Stimulated activated CD4-positive, alpha-beta T cell treated with anti-CD3 and anti-CD28 coated beads, Interleukin-15, amount 100 ng/mL, for 48 hours (primary cell): ENCODE measurements around the gene SLC51A.
"Not testable (repeated sequence)": the region's sequence is repeated elsewhere in the genome, so short reads cannot be mapped to it uniquely, and the experiment has no call there.

Source experiments
- DNase-seq, 2 donors: peaks; one replicate each; pipeline ENCODE4 v3.0.0-alpha.2; 2020; ENCODE audit warnings: low read depth in 2 of 2

The SLC51A gene

DNA sequence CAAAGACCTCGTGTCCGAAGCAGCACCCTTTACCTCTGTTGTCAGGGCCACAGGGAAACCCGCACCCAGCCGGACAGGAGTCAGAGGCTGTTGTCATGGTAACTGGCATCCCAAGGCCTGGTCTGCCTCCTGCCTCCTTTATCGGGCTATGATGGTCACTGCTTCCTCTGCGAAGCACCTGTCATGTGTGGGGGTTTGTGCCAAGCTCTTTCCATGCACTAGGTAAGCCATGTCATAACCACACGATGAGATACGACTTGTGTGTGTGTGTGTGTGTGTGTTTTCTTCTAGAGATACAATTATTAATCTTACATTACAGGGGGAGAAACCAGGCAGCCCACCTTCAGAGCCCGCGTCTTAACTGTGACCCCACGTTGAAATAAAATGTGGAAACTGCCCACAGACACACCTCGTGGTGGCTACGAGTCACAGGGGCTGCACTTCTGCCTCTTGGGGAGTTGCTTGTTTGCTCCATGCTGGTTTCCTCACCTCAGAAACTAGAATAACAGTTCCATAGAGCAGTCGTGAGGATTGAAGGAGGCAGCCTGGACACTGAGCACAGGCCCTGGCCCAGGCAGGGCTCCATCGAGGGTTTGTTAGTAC is 23.1 kb upstream of the SLC51A start:
- DNase-seq = no peak

DNA sequence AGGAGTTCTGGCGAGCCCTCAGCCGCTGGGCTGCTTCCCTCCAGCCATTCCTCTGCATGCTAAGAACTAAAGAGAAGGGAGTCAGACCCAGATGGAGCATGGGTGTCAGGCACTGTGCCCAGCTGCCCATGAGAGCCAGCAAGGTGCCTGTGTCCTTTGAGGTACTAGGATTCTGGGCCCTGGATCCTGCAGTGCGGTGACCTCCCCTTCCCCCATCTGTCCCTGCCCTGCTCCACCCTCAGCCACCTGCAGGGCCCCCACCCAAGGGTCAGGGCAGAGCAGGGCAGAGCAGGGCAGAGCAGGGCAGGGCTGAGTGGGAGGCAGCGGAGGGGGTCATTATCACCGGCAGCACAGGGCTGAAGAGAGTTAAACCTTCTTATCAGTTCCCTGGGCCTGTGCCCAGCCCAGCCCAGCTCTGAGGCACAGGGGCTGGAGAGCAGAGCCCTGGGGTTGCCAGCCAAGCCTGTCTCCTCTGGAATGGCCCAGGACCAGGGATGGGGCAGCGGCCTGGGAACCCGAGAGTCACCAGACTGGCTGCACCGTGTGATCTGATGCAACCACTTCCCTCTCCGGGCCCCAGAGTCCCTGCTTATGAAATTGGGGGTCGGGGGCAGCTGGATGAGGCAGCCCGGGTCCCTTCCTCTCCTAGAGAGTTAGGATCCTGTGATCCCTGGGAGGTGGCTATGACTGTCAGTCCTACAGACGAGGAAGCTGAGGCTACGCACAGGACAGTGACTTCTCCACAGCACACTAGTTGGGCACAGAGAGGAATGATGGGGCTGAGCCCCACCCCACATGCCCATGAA is 22.4 kb upstream of the SLC51A start:
- DNase-seq = no peak

DNA sequence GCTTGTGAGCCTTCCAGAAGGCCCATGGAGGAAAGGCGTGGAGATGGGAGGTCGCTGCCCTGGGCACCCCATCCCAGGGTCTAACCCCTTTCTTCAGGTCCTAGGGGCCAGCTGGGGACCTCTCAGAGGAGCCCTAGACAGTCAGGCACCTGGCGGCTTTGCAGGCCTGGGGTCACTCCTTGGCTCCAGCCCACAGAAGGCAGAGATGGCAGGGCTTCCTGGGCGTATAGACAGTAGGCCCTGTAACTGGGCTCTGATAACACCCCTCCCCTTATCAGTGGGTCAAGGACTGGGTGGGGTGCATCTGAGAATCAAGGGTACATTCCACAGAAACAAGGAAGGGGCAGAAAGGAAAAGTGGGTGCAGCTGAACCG is 21.8 kb upstream of the SLC51A start:
- no peak for DNase-seq

DNA sequence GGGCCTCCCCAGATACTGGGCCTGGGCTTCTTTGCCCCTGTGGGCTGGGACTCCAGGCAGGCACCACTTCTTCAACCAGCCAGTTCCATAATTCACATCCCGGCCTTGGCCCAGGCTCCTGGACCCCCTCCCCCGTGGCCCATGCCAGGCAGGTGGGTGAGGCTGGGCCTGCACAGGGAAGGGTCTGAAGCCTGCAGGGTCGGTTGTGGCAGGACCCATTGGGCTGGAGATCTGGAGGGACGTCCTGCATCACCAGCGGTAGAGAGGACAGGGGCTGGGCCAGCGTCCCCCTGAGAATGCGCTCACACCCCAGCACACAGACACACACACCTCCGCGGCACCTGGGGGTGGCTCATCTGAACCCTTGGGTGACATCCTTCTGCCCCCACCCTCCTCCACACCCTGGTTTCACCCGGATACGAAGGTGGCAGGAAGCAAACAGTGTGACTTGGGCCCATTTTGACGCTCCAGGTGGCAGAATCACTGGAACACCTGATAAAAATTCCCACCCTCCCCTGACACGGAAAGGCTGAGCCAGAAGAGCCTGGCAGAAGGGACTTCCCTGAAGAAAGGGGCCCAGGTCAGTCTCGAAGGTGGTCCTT is 20.6 kb upstream of the SLC51A start:
- DNase-seq = no peak

DNA sequence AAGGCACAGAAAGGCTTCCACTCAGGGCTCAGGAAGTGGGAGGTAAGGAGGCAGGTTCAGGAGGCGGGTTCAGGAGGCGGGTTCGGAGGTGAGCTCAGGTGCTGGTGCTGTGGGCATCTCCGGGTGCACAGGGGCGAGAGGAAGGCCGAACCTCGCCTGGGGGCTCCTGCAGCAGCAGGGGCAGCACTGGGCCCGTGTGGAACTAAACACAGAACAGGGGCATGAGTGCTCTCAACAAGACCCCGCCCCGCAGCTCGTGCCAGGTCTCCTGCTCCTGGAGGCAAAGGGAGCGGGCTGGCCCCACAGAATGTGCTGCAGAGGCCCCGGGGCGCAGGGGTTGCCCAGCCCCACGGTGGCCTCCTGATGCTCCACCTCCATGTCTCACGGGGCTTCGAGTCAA is 18.8 kb upstream of the SLC51A start:
- no peak for DNase-seq

DNA sequence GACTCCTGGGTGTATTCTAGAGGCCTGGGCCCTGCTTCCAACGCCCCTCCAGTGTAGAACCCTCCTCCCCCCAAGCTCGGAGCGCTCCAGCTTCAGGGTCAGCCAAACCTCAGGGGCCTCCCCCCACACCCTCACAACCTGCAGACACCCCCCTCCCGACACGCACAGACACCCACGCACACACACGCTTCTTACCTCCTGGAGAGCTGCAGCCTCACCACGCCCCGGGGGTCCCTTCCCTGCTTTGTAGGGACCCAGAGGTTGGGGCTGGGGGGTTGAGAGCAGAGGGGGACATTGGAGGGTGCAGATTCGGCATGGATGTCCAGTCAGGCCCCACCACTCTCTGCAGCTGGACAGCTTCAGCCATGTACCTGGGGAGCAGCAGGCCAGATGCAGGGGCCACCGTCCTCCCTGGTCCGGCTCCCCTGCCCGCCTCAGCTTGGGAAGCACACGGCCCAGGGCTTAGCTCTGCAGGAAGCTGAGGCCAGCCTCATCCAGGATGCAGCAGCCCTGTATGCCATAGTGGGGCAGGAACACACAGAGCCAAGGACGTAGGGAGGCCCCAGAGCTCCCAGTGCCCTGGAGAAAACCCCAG is 18.2 kb upstream of the SLC51A start:
- DNase-seq = no peak

DNA sequence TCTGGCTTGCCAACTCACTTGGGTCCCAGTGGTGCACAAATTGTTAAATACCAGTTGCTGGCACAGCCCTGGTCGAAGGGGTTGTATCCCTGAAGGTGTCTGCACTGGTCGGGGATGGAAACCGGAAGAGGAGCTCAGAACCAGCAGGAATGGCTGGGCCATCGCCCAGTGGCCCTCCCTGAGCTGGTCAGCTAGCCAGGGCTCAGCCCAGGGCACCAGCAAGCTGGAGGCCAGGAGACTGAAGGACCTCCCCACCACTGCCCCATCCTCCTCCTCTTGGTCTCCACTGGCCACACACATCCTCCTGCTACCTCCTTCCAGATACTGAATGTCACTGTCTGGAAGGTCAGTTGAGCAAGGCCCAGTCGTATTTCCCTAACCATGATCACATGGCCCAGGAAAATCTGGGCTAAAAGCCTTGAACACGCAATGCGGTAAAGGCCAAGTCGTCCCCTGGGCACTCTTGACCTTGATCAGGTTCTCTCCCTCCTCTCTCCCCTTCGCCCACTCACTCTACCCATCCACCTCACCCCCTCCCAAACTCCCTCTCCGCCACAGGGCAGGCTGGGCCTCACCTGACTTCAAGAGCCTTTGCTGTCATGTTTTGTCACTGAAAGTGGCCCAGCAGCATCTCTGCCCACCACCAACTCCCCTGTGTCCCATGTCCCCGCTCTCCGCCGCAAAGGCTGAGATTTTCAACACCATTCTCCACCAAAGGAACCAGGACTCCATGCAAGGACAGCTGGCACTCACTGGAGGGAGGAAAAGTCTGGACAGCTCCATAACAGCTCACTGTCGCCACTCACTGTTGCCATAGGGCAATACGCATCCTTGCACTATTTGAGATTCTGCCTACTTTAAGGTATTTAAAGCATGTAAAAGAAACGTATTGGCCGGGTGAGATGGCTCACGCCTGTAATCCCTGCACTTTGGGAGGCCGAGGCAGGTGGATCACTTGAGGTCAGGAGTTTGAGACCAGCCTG is 17.3 kb upstream of the SLC51A start:
- DNase-seq = no peak

DNA sequence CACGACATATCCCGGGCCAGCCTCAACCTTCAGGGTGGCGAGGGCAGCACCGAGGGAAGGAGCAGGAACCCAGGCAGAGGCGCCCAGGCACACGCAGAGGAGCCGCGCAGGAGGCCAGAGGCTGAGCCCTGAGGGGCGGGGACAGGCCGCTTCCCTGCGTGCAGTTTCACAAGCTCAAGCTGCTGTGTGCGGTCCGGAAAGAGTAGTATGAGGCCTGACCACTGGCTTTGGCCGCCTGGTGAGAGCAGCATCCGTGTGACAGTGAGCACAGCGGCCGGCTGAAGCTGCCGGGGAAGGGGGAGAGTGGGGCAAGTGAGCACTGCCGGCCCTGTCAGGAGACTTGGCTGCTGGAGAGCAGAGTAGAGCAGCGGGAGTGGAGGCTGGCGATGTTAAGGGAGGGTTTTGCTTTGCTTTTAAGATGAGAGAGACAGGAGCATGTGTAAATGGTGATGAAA is 13.8 kb upstream of the SLC51A start:
- no peak for DNase-seq

DNA sequence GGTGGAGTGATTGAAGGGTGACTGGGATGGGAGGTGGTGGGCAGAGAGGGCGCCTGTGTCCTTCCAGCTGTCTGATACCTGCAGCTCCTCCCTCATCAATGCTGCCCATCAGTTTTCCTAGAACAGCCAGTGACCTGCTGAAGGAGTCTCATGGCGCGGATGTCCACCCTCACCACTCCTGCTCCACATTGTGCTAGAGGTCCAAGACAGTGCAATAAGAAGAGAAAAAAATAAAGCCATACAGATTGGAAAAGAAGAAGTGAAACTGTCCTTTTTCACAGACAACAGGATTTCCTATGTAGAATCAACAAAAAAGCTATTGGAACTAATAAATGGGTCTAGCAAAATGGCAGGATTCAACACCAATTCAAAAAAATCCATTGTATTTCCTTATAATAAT is 12.5 kb upstream of the SLC51A start:
- DNase-seq = no peak

DNA sequence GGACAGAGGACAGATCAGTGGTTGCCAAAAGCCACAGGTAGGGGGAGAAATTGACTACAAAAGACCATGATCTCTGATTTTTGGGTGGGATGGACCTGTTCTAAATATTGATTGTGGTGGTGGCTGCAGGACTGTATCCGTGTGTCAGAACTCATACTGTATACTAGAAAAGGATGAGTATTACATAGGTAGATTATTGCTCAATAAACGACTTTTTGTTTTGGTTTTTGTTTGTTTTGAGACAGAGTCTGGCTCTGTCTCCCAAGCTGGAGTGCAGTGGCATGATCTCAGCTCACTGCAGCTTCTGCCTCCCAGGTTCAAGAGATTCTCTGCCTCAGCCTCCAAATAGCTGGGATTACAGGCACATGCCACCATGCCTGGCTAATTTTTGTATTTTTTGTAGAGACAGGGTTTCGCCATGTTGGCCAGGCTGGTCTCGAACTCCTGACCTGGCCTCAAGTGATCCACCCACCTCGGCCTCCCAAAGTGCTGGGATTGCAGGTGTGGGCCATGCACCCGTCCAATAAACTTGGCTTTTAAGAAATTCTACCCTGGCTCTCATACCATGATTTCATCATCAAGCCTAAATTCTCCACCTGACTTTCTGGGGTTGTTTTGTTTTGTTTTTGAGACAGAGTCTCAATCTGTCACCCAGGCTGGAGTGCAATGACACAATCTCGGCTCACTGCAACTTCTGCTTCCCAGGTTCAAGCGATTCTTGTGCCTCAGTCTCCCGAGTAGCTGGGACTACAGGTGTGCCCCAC is 10.7 kb upstream of the SLC51A start:
- DNase-seq = not testable (repeated sequence)

DNA sequence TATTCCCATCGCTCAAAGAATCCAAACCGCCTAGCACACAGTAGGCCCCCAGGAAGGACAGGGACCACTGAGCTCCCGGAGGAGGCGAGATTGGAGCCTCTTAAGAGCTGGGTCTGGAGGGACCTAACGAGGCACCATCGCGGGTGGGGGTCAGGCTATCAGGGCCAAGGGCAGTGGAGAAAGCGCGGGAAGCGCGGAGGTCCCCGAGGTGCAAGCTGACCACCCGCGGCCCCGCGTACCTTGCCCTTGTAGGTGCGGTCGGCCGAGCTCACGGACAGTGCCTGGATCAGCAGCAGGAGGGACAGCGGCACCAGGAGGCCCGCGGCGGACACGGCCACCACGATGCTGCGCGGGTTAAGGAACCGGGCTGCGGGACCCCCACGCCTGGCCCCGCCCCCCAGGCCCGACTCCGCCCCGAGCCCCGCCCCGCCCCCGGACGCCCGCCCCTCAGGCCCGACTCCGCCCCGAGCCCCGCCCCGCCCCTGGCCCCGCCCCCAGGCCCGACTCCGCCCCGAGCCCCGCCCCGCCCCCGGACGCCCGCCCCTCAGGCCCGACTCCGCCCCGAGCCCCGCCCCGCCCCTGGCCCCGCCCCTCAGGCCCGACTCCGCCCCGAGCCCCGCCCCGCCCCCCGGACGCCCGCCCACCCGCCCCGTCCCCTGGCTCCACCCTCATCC is 9.0 kb upstream of the SLC51A start:
- DNase-seq = no peak

DNA sequence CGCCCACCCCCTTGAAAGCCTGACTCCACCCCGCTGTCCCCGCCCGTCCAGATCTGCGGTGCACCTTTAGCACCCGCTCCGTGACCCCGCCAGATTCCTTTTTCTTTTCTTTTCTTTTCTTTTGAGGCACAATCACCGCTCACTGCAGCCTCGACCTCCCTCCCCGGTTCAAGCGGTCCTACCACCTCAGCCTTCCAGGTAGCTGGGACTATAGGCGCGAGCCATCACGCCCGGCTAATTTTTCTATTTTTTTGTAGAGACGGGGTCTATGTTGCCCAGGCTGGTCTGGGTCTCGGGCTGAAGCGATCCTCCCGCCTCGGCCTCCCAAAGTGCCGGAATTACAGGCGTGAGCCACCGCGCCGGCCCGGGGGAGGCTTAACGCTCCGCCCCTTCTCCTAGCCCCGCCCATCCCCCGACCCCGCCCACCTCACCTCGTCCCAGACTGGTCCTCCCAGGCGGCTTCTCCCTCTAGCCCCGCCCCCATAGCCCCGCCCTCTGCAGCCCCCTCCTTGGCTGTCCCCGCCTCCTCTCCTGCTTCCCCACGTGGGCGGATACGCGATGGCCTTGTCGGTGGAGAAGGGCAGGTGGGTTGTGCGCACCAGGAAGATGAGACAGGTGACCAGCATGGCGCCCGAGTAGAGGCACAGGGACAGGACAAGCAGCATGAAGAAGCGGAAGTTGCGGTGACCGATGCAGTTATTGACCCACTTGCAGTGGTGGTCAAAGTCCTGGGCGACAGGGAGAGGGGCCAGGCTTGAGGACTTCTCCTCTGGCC is 8.3 kb upstream of the SLC51A start:
- DNase-seq = peak; percentile 62 to 63

DNA sequence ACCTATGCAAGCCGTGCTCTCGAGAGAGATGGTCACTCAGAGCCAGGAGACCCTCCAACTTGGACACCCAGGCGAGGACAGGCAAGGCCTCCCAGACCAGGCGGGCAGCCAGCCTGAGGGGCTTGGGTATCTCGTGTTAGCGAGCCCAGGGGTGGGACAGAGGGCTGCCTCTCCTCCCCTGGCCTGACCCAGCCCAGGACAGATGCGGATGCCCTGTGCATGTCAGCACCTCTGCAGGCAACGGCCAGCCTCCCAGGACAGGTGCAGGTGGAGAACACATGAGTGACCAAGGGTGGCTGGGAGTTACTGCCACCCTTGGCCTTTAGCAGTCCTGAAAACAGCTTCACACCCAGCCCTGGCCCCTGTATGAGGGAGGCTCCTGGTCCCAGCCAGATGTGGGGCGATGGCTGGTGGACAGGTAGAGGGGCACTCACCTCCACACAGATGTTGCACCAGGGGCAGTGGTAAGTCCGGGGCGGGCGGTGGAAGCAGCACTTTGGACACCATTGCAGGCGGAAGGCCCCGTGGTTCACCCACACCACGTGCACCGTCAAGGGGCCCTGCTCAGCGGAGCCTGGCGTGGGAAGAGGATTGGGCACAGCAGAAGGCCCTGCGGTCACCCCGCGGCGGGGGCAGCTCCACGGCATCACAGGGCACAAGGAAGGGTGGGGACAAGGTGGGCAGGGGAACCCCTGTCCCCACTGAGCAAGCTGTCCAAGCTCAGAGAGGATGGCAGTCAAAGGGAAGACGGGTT is 7.2 kb upstream of the SLC51A start:
- DNase-seq = no peak

DNA sequence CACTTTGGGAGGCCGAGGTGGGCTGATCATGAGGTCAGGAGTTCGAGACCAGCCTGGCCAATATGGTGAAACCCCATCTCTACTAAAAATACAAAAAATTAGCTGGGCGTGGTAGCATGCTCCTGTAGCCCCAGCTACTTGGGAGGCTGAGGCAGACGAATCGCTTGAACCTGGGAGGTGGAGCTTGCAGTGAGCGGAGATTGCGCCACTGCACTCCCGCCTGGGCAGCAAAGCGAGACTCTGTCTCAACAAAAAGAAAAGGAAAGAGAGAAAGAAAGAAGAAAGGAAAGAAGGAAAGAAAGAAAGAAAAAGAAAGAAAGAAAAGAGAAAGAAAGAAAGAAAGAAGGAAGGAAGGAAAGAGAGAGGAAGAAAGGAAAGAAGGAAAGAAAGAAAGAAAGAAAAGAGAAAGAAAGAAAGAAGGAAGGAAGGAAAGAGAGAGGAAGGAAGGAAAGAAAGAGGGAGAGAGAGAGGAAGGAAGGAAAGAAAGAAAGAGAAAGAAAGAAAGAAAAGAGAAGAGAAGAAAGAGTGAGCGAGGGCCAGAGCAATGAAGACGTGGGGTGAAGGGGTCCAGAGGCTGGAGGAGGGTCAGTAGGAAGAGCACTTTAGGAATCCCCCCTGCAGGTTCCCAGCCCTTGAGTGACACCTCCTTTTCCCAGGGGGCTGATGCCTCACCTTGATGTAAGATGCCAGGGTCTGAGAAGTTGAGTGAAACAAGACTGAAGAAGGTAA is 6.2 kb upstream of the SLC51A start:
- not testable (repeated sequence) for DNase-seq

DNA sequence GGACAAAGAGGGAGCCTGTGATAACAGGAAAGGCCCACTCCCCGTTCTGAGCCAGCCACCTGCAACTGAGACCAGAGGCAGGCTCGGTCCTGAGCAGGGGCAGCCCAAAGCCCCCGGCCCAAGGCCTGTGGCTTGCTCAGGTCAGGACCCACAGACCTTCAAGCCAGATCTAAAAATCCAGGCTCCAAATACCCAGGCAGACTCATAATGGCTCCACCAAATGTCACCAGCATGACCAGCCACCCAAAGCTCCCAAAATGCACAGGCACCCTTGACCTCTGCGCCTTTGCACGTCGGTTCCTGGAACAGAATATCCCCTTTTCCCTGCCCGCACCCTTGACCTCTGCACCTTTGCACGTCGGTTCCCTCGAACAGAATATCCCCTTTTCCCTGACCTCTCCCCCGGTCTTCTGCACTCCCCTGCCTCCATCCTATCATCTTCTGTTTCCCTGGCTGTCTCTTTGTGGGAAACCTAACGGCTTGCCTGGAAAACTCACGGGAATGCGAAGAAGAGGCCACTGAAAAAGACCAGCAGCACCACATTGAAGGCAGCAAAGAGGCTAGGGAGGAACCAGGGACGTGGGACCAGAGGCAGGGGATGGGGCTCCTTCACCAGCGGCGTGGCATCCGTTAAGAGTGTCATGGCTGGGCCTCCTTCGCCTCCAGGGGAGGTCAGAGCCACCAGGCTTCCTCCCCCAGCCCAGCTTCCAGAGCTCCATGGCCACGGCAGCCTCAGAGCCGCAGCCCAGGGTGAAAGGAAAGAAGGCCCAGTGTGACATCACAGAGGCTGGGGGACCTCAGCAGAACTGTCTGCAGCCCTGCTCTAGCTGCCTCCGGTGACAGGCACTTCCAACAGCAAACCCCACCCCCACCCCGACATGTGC is 5.4 kb upstream of the SLC51A start, which contains the start of gene ZDHHC19:
Gene ZDHHC19 (minus strand): TSS at position 728 of the 884 bp plus-strand sequence. CDS start 85 bp downstream, at position 643.
- DNase-seq = no peak

DNA sequence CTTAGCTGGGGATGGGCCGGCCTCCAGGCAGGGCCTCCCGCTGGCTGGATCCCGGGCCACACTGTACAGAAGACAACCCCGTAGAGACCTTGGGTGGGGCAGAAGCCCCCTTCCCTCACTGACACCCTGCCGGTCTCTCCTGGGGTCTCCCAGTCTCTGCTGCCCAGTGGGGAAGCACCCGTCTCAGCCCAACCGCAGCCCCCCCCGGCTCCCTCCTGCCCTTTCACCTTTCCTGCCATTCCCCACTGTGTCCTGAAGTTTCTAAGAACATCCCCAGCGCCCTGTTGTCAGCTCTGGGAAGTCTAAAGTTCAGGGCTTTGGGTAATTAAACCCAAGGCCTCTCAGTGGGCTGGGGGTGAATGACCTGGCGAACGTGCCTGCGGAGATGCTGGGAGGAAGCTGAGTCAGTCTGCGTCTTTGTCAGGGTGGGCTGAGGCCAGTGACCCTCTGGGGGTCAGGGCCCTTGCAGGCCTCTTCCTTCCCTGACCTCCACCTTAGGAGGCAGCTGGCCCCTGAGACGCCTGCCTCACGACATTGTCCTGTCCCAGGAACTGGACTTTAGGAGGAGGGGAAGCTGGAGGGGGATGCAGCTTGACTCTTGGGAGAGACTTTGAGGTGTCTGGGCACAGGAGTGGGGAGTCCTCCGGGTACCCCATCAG is 1.4 kb upstream of the SLC51A start:
- DNase-seq = no peak
